GM19351 (cell line): ENCODE results near the gene UAP1L1.

ENCODE experiments used
- ATAC-seq: cut with Tn5 transposase; IDR thresholded peaks from one replicate; pipeline ENCODE4 v1.9.1; 2021; ENCODE audit warnings: mild to moderate bottlenecking, moderate library complexity; ENCODE audit not compliant: unreplicated experiment

UAP1L1 gene

DNA sequence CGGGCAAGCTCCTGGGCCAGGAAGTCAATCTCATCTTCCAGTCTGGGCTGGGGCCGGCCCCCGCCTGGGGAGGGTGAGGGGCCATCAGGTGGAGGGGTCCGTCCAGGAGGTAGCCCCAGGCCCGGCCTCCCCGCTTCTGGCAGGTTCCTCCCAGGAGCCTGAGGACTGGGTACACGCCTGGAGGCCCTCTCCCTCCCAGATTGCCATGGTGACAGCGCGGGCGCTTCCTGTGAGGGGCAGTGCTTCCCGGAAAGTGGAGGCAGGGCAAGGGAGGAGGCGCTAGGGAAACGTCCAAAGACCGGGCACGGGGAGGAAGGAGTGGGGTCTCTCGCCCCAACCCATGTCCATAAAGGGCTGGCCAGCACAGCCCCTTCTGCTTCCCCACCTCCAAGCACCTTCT lies 36.2 kb upstream of the UAP1L1 start:
- no peak for ATAC-seq

- ATAC-seq: no peak
These were observed 34.3 kb upstream of the UAP1L1 start for GRCh38 chr9:137042751-137043727.

DNA sequence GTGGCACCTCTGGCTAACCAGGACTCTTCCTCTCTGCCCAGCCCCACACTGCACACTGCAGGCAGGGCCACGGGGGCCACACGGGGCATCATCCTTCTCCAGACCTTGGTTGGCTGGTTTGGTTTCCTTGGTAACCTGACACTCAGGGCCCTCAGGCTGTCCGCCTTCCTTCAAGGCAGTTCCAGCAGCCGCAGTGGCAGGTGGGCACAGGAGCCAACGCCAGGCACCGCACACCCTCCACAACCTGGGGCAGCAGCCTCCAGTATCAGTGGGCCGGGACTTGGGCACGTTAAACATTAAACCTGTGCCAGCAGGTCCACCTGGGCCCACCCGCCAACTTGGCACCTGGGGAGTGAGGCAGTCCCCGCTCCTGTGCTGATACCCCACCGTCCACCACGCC lies 33.3 kb upstream of the UAP1L1 start:
- ATAC-seq: no peak

DNA sequence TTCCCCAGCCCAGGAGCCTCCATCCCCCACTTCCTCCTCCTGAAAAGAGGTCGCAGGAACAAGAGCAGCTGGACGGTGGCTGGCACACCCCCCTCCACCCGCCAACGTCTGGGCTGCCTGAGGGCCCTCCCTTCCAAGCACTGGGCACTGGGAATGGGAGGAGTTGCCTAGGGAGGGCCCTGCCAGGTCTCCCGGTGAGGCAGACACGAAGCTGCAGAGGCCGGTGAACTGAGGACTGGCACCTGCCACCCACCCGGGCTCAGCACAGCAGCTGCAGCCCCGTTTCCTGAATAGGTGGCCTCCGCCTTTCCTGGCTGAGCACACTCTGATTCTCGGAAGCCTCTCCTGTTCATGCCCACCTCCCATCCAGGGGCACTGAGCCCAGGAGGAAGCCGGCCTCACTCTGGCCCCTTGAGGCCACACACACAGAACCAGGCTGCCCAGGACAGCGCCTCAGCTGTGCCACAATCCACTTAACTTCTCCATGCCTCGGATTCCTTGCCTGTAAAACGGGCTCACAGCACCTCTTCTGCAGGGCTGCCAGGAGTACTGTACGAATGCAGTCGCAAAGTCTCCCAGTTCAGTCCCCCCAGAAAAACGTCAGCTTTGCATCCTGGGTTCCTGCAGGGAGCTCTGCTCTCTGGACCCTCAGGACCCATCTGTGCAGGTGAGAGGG lies 32.7 kb upstream of the UAP1L1 start:
- ATAC-seq: no peak

GRCh38 chr9:137045294-137046087 lies 31.8 kb upstream of the UAP1L1 start:
- no peak for ATAC-seq

GRCh38 chr9:137046088-137046787 lies 31.1 kb upstream of the UAP1L1 start, which contains the start of gene NPDC1:
NPDC1 (minus strand) TSS chr9:137046177; CDS start chr9:137045989, 188 bp downstream.
- ATAC-seq: no peak

DNA sequence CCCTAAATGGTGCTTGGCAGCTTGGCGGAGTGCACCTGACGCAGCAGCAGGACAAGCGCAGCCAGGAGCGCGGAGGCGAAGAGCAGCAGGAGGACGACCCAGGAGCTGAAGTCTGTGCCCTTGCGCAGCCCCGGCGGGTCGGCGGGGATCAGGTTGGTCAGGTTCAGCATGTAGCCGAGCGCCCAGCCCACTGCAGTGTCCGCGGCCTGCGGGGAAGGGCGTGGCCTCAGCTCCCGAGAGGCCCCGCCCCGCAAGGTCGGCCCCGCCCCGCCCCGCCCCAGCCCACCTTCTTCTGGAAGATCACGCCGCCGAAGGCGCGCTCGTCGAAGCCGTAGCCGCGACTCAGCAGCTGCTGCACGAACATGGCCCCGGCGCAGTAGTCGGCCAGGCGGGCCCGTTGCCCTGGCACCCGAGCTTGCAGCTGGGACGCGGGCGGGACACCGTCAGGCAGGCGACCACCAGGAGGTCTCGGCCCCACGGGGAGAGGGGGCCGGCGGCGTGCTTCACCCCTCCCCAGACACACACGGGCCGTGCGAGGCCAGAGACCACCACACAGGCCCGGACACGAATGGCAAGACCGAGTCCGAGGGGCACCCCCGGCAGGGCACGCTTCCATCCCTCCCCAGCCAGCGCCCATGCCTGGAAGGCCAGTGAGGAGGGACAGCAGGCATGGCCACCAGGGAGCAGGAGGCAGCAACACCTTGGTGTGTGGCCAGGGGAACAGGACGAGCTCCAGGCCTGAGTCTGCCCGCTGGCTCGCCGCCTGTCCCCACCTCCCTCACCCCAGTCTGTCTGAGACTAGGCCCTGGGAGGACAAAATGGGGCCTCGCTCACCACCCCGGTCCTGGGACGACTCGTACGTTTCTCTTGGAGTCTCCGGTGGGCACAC lies 28.4 kb upstream of the UAP1L1 start:
- ATAC-seq: no peak

GRCh38 chr9:137049544-137050449 lies 27.5 kb upstream of the UAP1L1 start:
- no peak for ATAC-seq

GRCh38 chr9:137050570-137050969 lies 26.7 kb upstream of the UAP1L1 start:
- ATAC-seq: no peak

DNA sequence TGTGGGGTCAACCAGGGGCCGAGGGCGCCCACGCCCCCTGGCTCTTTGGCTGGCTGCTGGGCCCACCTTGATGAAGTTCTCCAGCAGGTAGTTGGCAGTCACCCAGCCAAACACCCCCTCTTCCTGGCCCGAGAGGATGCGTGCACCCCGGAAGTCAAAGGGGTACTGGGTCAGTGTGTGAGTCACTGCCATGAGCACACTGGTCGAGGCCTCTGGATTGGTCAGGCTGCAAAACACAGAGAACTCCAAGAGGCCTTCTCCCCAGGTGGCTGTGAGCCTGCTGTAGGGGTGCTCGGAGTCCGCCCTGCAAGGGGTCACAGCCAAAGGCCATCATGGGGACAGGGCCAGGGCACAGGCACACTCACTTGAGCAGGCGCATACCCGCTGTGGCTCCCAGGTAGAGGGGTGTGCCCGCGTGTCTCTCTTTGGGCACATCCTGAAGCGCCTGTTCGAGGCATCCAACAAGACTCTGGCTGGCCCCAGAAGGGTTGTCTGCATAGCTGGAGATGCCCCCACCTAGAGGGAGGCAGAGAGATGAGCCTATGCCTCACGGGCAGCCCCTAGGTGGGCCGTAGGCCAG lies 26.1 kb upstream of the UAP1L1 start:
- ATAC-seq: no peak

DNA sequence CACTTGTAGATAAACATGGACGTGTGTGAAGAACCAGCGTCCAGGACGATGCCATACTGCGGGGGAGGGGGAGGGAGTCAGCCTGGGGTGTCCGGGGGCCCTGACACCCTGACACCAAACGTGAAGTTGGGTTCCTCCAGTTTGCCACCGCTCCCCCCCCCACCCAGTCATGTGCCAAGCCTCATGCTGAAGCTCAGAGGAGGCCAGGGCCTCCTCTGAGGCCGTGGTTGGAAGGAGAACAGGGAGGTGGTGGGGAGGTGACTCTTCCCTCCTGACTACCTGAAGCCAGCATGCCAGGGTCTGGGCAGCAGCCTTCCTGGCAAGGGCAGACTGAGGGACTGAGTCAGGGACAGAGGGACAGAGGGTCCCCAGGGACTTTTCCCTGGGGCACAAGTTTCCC lies 25.0 kb upstream of the UAP1L1 start:
- no peak for ATAC-seq

GRCh38 chr9:137052998-137053943 lies 24.0 kb upstream of the UAP1L1 start:
- no peak for ATAC-seq

GRCh38 chr9:137053944-137054931 lies 23.1 kb upstream of the UAP1L1 start, which contains the start of gene ENTPD2:
ENTPD2 (minus strand) TSS chr9:137054061; CDS start chr9:137053997, 64 bp downstream.
- ATAC-seq: no peak

DNA sequence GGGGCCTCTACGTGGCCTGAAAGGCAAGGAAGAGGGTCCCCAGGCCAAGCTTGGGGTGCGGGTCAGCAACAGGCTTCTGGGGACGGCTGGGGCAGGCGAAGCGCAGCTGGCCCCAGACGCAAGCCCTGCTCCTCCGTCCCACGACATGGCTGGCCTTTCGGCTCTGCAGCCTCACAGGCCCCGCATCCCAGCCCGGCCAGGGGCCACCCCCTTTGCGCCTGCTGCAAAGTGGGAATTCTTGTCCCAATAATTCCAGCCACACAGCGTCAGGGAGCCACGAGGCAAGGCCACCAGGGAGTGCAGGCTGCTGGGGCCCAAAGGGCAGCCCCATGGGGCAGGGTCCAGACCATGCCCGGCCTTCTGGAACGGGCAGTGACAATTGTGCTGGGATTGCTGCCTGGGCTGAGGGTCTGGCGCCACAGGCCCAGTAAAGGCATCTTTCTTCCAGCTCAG lies 22.4 kb upstream of the UAP1L1 start:
- ATAC-seq: no peak
